ENCODE measurements around the gene MRPL10.

Gene MRPL10

DNA sequence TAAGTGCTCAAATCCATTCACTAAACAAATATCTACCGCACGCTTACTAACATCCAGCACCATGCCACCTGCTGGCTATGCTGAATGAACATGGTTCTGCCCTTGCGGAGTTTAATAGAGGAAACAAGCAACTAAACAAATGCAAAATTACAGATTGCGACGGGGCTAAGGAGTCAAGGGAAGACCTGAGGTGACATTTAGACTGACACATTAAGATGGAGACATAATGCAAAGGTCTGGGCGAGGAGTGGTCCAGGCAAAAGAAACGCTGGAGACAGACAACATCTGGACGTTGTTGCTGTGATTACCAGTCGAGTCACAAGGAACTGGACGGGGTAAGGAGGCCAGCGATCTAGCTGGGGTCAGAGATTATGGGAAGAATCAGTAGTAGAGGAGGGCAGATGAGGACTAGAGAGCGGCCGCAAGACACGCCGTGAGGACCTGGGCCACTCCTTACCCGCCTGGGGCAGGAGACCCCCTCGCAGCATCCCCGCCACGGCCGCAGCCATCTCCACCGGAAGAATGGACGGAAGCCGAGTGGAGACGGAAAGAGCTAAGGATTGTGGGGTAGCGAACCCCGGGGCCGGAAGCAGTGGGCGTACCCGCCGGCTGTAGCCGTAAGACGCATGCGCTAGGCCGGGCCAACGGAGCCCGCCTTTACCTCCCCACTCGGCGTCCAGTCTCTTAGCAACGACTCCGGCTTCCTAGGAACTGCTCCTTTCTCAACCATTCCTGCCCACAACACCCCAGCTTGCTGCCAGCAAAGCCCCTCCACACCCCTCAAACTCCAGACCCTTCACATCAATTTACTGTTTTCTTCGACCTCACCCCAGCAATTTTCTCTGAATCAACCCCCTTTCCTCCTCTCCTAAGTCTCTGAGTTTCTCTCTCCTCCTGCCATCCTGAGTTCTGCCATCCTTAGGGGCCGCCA is at the start of gene MRPL10, which contains the start of gene LRRC46:
TSS of gene MRPL10 (minus strand) at position 539 of the 931 bp plus-strand sequence. CDS start at position 509, 30 bp downstream.
TSS of gene LRRC46 (plus strand) at position 668 of the 931 bp plus-strand sequence. CDS start 320 bp downstream, outside the sequence.
- peak; percentile 89 for DNase-seq (ENCODE audit: low read depth)

DNA sequence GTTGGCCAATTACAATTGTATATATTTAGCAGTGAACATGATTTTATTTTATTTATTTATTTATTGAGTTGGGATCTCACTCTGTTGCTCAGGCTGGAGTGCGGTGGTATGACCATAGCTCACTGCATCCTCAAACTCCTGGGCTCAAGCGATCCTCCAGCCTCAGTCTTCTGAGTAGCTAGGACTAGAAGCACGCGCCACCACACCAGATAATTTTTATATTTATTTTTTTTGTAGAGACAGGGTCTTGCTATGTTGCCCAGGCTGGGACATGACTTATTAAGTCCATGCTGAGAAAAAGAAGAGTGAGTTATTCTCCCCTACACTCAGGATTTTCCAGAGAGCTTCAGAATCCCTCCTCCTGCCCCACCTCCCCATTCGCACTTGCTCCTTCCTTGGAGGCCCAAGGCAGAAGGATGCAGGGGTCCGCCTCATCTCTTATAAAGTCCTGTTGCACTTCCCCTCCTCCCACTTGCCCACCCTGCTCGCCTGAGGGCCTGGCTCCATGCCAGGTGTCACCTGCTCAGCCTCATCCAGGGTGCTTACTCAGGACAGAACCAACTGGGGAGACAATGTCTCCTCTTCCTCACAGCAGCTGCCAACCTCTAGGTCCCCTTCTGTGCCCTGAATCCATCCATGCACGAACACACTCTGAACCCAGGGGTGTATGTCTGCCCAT is 48.6 kb upstream of the MRPL10 start:
- DNase-seq (ENCODE audit: low read depth), result no peak

DNA sequence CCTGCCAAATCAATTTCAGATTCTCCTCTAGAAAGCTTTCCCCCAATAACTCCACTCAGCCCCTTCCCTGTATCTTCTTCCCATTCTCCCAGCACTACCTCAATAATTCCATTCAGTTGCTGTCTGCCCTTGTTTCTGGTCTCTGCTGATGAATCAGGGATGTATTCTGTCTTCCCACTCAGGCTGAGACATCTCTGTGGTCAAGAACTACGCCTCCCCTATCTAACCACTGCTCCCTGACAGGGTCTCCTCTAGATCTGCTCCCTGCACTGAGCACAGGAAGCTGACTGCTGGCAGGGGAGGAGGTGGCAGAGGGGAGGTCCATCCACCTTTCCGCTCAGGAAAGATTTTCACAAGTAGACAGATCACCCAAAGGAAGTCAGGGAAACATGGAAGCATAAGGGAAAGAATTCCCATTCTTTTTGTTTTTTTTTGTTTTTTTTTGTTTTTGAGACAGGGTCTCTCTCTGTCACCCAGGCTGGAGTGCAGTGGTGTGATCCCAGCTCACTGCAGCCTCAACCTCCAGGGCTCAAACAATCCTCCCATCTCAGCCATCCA is 47.8 kb upstream of the MRPL10 start:
- no peak for DNase-seq (ENCODE audit: low read depth)

DNA sequence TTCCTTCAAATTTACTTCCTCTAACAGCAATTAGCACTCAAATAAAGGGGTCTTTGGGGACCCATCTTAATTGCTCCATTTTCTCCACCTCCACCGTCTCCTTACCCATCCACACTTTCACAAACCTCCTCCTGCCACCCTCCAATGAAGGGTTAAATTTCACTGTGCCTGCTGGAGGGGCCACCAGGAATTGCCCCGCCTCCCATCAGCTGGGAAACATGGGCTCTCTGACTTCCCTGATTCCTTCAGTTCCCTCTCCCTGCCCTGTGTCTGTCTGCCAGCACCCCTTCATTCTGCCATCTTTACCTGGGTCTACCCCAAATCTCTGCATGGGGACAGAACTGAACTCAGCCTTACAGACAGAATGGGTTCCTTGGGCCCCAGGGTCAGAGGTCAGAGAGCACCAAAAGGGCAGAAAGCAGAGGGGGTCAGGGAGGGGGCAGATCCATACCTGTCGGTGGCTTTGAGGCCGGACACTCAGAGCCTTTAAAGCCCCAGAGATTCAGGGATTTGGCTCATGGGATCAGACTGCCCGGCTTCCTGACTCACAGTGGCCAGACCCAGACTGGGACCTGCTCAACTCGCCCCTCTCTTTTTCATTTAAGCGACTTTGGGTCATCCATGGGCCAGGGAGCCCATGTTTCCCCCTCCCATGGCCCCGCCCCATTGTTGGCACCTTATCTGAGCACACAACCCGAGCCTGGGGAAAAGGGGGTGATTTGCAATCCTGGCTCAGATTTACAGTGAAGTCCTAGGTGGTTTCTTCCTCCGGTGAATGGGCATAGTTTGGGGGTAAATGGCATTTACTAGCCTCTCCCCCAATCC is 47.1 kb upstream of the MRPL10 start:
- DNase-seq (ENCODE audit: low read depth), result no peak

DNA sequence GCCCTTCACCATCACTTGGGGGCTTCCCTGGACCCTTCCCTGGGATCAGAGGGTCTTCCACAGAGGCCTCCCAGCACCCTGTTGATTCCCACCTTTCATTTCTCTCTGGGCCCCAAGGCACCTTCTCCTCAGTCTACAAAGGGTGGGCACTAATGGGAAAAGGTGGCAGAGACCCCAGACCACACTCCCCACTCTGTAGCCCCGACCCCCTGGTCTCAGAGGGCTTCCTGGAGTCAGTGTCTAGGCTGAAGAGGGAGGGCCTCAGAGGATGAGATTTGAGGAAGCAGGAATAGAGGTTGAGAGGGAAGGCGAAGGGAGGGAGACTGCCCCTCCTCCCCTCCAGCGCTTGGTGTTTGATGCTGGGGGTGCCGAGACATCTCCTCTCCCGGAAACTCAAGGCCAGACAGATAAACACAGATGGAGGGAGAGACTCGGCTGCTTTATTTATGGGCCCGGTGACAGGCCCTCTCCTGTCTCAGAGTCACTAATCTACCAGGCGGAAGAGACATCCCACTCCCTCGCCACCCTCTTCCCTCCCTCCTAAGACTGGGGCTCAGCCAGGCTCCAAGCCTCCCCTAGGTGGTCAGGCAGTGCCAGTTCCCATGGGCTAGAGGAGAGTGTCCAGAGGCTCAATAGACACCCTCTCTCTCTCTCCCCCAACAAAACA is 46.2 kb upstream of the MRPL10 start:
- DNase-seq (ENCODE audit: low read depth), result no peak

DNA sequence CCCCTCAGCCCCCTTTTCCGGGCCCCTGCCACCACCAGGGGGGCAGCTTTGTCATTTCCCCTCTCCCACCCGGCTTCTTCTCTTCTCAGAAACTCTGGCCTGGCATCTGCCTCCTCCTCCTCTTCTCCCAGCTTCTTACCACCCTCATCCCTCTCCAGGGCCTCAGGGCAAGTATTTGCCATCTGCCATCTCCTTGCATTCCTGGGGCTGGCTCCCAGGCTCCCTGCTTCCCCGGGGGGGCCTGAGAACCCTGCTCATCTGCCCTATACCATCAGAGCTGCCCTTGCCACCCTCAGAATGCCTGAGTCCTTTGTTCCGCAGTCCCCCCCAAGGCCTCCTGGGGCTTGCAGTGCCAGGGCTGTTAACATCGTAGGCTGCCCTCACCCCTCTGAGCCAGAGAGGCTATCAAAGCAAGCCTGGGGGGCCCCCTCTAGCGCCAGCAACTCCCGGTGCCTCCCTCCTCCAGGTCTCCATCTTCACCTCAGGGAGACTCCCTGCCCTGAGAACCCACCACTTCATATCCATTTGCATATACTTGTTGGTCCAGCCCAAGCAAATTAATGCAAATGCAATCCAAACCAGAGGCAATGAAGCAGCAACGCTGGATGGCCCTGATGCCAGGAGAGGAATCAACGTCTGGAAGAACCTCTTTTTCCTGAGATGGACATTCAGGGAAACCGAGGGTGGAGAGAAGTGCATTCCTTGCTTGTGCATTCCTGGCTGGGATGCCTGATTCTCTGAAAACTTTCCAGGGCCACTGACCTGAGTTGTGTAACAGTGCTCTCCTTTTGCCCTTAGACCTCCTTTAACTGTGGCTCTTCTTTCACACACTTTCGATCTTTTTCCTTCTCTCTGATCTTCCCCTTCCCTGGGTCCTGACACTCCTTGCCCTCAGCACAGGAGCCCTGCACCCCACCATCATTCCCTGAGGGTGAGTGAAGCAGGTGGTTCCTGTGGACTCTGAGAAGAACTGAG is 44.0 kb upstream of the MRPL10 start:
- DNase-seq (ENCODE audit: low read depth), result no peak

DNA sequence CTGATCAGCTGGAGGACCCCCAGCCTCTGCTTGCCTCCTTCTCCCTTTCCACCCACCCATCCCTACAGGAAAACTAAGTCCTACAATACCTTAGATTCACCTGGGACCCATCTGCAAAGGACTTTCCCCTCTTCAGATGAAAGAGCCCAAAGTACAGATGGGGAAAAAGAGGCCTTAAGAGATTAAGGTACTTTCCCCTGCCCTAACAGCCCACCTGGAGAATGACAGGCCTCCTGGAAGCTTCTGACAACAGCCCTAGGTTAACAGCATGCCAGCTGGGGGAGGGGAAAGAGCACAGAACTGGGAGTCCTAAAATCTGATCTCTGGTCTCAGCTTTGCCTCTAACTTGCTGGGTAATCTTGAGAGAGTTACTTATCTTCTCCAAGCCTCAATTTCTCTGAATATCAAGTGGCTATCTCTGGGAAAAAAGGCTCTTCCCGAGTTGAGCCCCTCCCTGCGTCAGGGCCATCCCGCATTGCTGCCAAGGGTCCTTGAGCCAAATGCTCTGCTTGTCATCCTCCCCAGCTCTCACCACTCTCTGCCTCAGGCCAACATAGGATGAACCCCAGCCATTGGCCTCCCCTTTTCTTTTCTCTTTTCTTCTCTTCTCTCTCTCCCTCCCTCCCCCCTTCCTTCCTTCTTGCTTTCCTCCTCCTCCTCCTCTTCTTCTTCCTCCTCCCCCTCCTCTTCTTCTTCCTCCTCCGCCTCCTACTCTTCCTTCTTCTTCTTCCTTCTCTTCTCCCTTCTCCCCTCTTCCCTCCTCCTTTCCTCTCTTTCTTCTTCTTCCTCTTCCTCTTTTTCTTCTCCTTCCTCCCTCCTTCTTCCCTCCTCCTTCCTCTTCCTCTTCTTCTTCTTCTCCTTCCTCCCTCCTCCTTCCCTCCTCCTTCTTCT is 42.1 kb upstream of the MRPL10 start:
- DNase-seq (ENCODE audit: low read depth), result no peak

DNA sequence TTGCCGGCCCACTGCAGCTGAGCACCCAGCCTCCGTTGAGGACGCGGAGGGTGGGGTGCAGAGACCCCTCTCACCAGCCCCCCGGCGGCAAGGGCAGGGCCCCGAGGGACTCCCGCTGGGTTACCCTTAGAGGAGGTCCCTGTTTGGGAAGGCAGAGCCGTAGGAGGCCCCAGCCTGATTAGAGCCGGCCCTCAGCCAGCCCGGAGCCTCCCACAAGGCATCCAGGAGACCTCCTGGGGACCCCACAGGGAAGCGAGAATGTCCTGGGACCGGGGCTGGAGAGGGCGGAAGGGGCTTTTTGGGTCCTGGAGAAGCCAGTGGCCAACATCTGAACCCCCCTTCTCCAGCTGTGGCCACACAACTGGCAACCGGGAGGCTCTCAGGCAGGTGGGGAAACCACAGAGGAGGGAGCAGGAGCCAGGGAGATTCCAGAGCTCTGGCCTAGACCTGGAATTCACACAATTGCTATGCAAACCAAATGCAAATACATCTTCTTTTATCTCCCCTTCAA is 41.4 kb upstream of the MRPL10 start:
- no peak for DNase-seq (ENCODE audit: low read depth)

DNA sequence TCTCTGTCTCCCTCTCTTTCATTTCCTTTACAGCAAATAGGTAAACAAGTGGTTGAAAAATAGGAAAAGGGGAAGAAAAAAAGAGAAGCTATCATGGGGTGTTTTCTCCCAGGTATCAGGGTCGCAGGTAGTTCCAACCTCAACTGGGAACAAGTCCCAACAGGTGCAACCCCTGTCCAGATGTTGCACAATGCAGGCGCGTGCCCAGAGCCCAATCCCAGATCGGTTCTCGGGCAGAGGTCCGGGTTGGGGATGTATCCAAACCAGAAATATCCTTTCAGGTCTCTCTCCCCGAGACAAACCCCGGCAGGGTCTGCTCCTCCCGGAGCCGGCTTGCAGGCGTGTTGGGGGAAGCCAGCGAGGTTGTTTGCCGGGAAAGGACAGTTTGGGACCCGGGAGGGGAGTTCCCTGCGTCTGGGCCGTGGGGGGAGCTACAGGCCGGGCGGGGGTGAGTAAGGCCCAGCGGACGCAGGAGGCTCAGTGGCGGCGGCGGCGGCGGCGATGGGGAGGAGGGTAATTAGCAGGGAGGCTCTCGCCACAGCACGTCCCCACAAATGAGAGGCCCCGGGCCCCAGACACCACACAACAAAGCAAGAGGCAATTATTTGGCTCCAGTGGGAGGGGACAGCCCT is 40.8 kb upstream of the MRPL10 start:
- DNase-seq (ENCODE audit: low read depth), result no peak

DNA sequence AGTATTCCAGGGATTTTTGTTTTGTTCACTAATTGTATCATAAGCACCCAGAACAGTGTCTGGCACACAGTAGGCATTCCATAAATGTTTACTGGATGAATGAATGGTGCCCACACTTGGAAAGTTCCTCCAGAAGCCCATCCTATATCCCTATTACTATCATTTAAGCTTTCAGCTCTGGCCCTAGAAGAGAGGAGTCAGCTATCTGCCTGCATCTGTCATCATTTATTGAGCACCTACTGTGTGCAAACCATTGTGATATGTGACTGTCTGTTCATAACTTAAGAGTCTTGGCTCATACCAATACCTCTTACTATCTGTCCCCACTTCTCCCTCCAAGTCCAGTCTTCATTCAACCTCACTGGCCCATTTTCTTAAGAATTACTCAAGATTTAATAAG is 39.7 kb upstream of the MRPL10 start:
- DNase-seq (ENCODE audit: low read depth), result no peak

DNA sequence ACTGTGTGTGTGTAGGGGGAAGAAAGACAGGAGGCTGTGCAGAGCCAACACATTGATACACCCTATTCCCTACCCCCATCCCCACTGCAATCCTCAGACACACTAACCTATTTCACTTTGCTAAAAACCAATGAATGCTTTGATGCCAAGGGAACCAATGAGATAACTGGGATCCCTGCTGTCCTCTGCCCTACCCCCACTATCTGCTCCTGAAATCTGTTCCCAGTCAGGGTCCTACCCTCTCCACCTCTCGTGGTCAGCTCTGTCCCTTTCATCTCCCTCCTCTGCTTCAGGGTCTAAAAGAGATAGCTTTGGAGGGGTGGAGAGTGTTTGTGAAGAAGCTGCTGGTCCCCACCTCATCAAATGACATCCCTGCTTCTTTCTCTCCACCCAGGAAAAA is 38.7 kb upstream of the MRPL10 start:
- DNase-seq (ENCODE audit: low read depth), result no peak

DNA sequence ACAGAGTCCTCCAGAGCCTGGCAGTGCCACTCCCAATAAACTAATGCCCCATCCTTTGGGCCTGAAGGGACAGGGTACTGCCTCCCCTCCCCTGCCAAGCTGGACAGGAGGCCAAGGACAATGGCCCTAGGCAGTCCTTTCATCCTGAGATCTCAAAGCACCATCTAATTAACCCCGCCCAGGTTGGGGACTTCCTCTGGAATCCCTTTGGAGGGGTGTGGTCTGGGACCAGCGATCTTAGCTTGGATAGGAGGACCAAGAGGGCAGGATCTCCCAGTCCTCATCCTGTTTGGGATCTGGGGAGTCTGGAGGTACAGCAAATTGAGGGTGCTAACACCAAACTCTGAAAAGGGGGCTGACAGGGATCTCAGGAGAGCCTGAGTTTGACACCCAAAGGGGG is 37.8 kb upstream of the MRPL10 start:
- no peak for DNase-seq (ENCODE audit: low read depth)

DNA sequence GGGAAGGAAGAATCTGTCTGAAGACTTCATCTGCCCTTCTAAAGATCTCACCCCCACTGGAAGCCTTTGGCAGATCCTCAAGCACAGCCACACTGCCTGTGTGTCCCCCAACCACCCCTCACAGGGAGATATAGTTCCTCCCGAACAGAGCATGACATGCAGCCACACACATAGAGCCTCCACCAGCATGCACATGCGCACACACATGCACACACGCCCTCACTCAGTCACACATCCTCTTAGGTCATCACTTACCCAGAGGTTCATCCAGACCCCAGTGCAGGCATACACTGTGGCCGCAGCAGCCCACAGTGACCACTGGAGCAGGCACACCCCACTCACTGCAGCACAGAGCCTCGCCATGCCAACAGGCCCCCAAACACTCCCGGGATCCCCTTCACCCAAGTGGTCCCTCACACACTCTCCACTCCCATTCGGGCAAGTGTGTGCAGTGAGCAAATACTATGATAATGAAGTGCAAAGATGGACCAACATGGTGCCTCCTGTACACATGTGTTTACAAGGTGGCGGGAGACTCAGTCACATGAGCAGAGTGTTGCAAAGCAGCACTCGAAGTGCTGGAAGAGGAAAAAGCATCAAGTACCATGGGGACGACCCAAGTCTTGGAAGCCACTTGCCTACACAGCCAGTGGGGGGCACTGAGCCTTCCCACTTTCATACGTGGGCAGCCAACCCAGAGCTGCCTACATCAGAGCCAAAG is 36.6 kb upstream of the MRPL10 start:
- DNase-seq (ENCODE audit: low read depth), result no peak

DNA sequence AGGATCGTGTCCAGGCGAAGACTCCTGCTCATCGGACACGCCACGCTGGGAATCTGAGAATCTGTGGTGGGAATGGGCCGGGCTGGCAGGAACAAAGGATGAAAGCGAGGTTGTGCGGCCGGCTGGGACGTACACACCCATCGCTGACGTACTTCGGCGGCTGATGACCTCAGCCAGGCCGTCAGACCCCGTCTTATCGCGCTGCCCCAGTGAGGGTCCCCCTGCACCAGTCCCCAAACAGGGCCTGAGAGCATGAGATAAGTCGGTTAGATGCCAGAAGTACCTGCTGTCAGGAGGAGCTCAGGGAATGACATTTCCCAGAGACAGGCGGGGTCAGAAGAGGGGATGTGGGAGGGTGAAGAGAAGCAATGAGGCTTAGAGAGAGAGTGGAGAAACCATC is 35.6 kb upstream of the MRPL10 start:
- DNase-seq (ENCODE audit: low read depth), result no peak

DNA sequence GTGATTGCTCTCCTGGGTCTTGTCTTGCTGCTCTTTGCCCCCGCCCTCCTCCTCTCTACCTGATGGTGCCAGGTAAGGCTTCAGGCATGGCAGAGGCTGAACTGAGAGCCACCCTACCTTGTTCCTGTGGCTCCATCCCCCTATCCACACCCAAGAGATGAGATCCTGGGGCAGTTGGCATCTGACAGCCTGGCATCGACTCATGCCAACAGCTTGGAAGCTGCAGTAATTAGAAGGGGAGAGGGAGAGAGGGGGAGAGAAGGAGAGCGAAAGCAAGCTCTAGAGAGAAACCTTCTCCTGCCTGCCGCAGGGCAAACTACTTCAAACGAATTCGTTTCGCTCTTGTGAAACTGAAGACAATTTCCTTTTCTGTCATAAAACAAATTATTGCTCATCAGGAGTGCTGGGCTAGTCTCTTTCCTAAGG is 33.5 kb upstream of the MRPL10 start:
- DNase-seq (ENCODE audit: low read depth), result no peak

DNA sequence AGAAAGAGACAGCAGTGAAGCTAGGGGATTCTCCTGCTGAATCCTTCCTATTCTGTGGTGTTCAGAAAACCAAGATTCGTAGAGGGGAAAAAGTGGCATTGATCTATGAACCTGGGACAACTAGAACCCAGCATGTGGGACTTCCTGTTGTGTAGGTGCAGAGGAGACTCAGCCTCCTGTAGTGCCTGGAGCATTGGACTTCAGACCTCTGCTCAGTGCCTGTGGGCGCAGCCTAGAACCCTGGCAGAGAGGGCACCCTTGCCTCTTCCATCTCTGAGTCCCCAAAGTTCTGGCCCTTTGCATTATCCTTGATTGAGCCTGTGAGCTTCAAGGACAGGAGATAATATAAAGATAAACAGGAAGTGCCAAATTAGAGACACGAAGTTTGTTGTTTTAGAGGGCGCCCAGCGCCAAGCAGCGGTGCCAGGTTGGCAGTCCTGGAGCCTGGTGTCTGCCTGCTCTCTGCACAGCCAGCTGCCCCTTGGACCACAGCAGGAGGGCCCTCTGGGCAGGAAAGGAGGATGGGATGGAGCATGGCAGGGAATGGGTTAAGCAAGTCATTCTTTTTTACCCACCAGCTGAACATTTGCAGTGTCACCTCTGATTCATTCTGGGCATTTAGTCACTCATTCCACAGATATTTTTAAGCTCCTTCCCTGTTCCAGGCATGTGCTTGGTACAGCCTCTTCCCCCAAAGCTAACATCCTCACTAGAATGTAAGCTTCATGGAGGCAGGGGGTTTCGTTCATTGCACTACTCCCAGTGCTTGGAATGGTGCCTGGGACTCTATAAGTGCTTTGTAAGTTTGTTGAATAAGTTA is 31.5 kb upstream of the MRPL10 start:
- DNase-seq (ENCODE audit: low read depth), result no peak

DNA sequence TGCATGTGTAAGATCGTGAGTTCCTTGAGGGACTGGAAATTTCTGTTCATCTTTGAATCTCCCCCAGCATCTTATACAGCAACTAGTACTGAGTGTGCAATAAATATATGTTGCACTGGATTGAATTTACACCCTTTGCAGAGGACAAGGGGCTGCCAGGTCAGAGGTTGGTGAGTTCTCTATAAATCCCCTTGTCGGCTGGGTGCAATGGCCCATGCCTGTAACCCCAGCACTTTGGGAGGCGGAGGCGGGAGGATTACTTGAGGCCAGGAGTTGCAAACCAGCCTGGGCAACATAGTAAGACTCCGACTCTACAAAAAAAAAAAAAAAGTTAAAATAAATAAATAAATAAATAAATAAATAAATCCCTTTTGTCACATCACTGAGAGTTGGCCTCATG is 29.0 kb upstream of the MRPL10 start:
- DNase-seq (ENCODE audit: low read depth), result no peak
